Mesendoderm (in vitro differentiated cells): ENCODE results near the gene MYT1.

Source experiments
- DNase-seq: peaks from one replicate; pipeline ENCODE4 v3.0.0; 2013
- H2AK5ac ChIP-seq: 2 replicates; pipeline ENCODE4 v1.6.1; 2013; ENCODE audit warnings: low read length, inconsistent platforms
- H2BK120ac ChIP-seq: 2 replicates; pipeline ENCODE4 v1.6.1; 2013; ENCODE audit warnings: low read depth, mild to moderate bottlenecking, low read length, moderate library complexity, mixed read lengths
- H2BK15ac ChIP-seq: replicated peaks from 2 replicates; pipeline ENCODE4 v1.6.1; 2013; ENCODE audit warnings: low read depth, mild to moderate bottlenecking, moderate library complexity
- H2BK5ac ChIP-seq: 2 replicates; pipeline ENCODE4 v1.6.1; 2013; ENCODE audit warnings: low read length, inconsistent platforms
- H3K18ac ChIP-seq: 2 replicates; pipeline ENCODE4 v1.6.1; 2013; ENCODE audit warnings: mild to moderate bottlenecking, low read length, mixed read lengths
- H3K23ac ChIP-seq: one replicate; pipeline ENCODE4 v1.6.1; 2013; ENCODE audit warnings: low read length
- H3K27ac ChIP-seq: 2 replicates; pipeline ENCODE4 v1.5.1; 2013; ENCODE audit warnings: low read depth, mild to moderate bottlenecking, inconsistent platforms, low read length, moderate library complexity
- H3K27me3 ChIP-seq: 2 replicates; pipeline ENCODE4 v1.6.1; 2013; ENCODE audit warnings: low read length, control low read depth, mild to moderate bottlenecking, inconsistent platforms; ENCODE audit not compliant: insufficient read depth, poor library complexity
- H3K36me3 ChIP-seq: 2 replicates; pipeline ENCODE4 v1.6.1; 2013; ENCODE audit warnings: low read length, inconsistent platforms; ENCODE audit not compliant: control insufficient read depth, insufficient read depth
- H3K4ac ChIP-seq: one replicate; pipeline ENCODE4 v1.6.1; 2013; ENCODE audit warnings: low read depth, mild to moderate bottlenecking, low read length, moderate library complexity
- H3K4me1 ChIP-seq: 2 replicates; pipeline ENCODE4 v1.6.1; 2013; ENCODE audit warnings: low read depth, low read length, inconsistent platforms; ENCODE audit not compliant: control insufficient read depth
- H3K4me2 ChIP-seq: 2 replicates; pipeline ENCODE4 v1.6.1; 2013; ENCODE audit warnings: low read length
- H3K4me3 ChIP-seq: 2 replicates; pipeline ENCODE4 v1.5.1; 2013; ENCODE audit warnings: mild to moderate bottlenecking, low read length
- H3K56ac ChIP-seq: one replicate; pipeline ENCODE4 v1.6.1; 2013; ENCODE audit warnings: low read length
- H3K79me1 ChIP-seq: 2 replicates; pipeline ENCODE4 v1.6.1; 2013; ENCODE audit warnings: low read length, inconsistent platforms
- H3K79me2 ChIP-seq: 2 replicates; pipeline ENCODE4 v1.6.1; 2013; ENCODE audit warnings: mild to moderate bottlenecking, low read length; ENCODE audit not compliant: control insufficient read depth, insufficient read depth
- H3K9ac ChIP-seq: 2 replicates; pipeline ENCODE4 v1.6.1; 2013; ENCODE audit warnings: low read length, inconsistent platforms
- H4K5ac ChIP-seq: one replicate; pipeline ENCODE4 v1.6.1; 2013; ENCODE audit warnings: low read length
- H4K8ac ChIP-seq: one replicate; pipeline ENCODE4 v1.6.1; 2013; ENCODE audit warnings: low read depth, mild to moderate bottlenecking, control low read depth, low read length, moderate library complexity
- WGBS: extraction: QIAGEN DNeasy Blood & Tissue Kit; methylation state at CpG from one replicate; pipeline ENCODE4 v1.1.7; 2013; ENCODE audit warnings: low lambda C conversion rate, missing lambda C conversion rate; ENCODE audit not compliant: insufficient coverage; ENCODE audit errors: extremely low coverage; 5-methylcytosine and 5-hydroxymethylcytosine counted together

The MYT1 gene

GRCh38 chr20:64264091-64264490, 99.8 kb downstream of the MYT1 start:
- H3K4me2 ChIP-seq, result no peak overlapping the region
- no peaks in the 10 kb centered on the region for H3K4me1 ChIP-seq
- H3K4me3 ChIP-seq, result no peak overlapping the region
- H2BK5ac ChIP-seq, result no peak overlapping the region
- H3K27me3 ChIP-seq, result no peaks in the 10 kb centered on the region
- DNase-seq, result no peak
- no peak overlapping the region for H4K8ac ChIP-seq
- no peak overlapping the region for H3K18ac ChIP-seq
- H3K4ac ChIP-seq, result no peak overlapping the region
- no CpG with 5 or more reads among the region's 4 CpGs for WGBS
- H2BK15ac ChIP-seq, result no peak overlapping the region
- no peak overlapping the region for H3K9ac ChIP-seq
- H3K79me2 ChIP-seq, result no peaks in the 10 kb centered on the region
- H3K27ac ChIP-seq, result no peak overlapping the region
- no peak overlapping the region for H2BK120ac ChIP-seq
- no peaks in the 10 kb centered on the region for H3K36me3 ChIP-seq
- no peak overlapping the region for H2AK5ac ChIP-seq
- H3K79me1 ChIP-seq, result peaks cover 3% of the 10 kb centered on the region
- H3K56ac ChIP-seq, result no peak overlapping the region
- H3K23ac ChIP-seq, result no peak overlapping the region
- no peak overlapping the region for H4K5ac ChIP-seq

GRCh38 chr20:64265201-64265600, 100.9 kb downstream of the MYT1 start:
- Histone ChIP-seq H3K23ac (no peak overlapping the region), H3K36me3 (no peaks in the 10 kb centered on the region)
- DNase-seq, result no peak

GRCh38 chr20:64266988-64267387, 102.7 kb downstream of the MYT1 start:
- H3K27me3 ChIP-seq, result no peaks in the 10 kb centered on the region
- no peak overlapping the region for H3K4ac ChIP-seq
- WGBS, result no CpG with 5 or more reads among the region's 5 CpGs
- H2AK5ac ChIP-seq, result no peak overlapping the region
- H2BK5ac ChIP-seq, result no peak overlapping the region
- no peaks in the 10 kb centered on the region for H3K36me3 ChIP-seq
- H3K79me1 ChIP-seq, result peaks cover 11% of the 10 kb centered on the region
- no peak overlapping the region for H2BK15ac ChIP-seq
- no peak overlapping the region for H3K23ac ChIP-seq
- peaks cover 4% of the 10 kb centered on the region for H3K79me2 ChIP-seq
- H3K18ac ChIP-seq, result no peak overlapping the region
- H3K4me3 ChIP-seq, result no peak overlapping the region
- DNase-seq, result no peak
- H3K9ac ChIP-seq, result no peak overlapping the region
- no peak overlapping the region for H3K56ac ChIP-seq
- no peak overlapping the region for H3K4me2 ChIP-seq
- H3K4me1 ChIP-seq, result no peaks in the 10 kb centered on the region
- no peak overlapping the region for H3K27ac ChIP-seq
- H2BK120ac ChIP-seq, result no peak overlapping the region
- H4K8ac ChIP-seq, result no peak overlapping the region
- H4K5ac ChIP-seq, result no peak overlapping the region

More at GRCh38 chr20:64265201-64265600, 100.9 kb downstream of the MYT1 start:
- H4K8ac ChIP-seq, result no peak overlapping the region
- no peak overlapping the region for H3K4ac ChIP-seq
- no peak overlapping the region for H2BK15ac ChIP-seq
- peaks cover 9% of the 10 kb centered on the region for H3K79me1 ChIP-seq
- no peak overlapping the region for H2AK5ac ChIP-seq
- H3K79me2 ChIP-seq, result peaks cover 3% of the 10 kb centered on the region
- H3K27ac ChIP-seq, result no peak overlapping the region
- H3K4me2 ChIP-seq, result no peak overlapping the region
- H4K5ac ChIP-seq, result no peak overlapping the region
- H3K4me1 ChIP-seq, result no peaks in the 10 kb centered on the region
- no peaks in the 10 kb centered on the region for H3K27me3 ChIP-seq
- H3K9ac ChIP-seq, result no peak overlapping the region
- H3K56ac ChIP-seq, result no peak overlapping the region
- no peak overlapping the region for H2BK5ac ChIP-seq
- H2BK120ac ChIP-seq, result no peak overlapping the region
- H3K4me3 ChIP-seq, result no peak overlapping the region
- H3K18ac ChIP-seq, result no peak overlapping the region
- no CpG with 5 or more reads among the region's 5 CpGs for WGBS

DNA sequence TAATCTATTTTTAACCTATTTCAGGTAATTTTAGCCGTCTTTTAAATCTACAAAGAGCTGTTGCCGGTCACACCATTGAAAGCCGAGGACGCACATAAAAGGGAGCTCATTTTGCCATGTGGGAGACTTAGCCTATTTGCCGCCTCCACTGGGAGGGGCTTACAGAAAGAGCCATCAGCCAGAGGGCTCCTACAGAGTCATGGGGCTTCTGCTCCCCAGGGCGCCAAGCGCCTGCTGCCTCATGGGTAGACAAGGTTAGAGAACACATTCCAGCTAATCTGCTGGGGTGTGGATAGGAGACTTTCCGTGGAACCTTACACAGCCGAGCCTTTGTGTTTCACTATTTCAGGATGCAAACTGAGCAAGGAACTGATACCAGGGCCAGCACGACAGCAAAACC, 103.9 kb downstream of the MYT1 start:
- H3K27me3 ChIP-seq, result no peaks in the 10 kb centered on the region
- no peak overlapping the region for H4K5ac ChIP-seq
- H3K4me3 ChIP-seq, result no peak overlapping the region
- no peak overlapping the region for H3K18ac ChIP-seq
- no peak overlapping the region for H2AK5ac ChIP-seq
- H3K9ac ChIP-seq, result no peak overlapping the region
- H3K79me1 ChIP-seq, result peaks cover 11% of the 10 kb centered on the region
- WGBS, result no CpG with 5 or more reads among the region's 10 CpGs
- no peak overlapping the region for H3K4ac ChIP-seq
- H4K8ac ChIP-seq, result no peak overlapping the region
- H2BK15ac ChIP-seq, result no peak overlapping the region
- H3K4me2 ChIP-seq, result no peak overlapping the region
- peak; percentile 23 for DNase-seq
- no peak overlapping the region for H2BK120ac ChIP-seq
- H3K36me3 ChIP-seq, result no peaks in the 10 kb centered on the region
- H2BK5ac ChIP-seq, result no peak overlapping the region
- no peak overlapping the region for H3K56ac ChIP-seq
- peaks cover 4% of the 10 kb centered on the region for H3K79me2 ChIP-seq
- H3K27ac ChIP-seq, result no peak overlapping the region
- no peaks in the 10 kb centered on the region for H3K4me1 ChIP-seq
- no peak overlapping the region for H3K23ac ChIP-seq

GRCh38 chr20:64269604-64270411, 105.6 kb downstream of the MYT1 start:
- 100% methylated on average over 3 of the region's 53 CpGs for WGBS
- DNase-seq, result no peak
- Histone ChIP-seq H3K27me3 (no peaks in the 10 kb centered on the region), H4K8ac (no peak overlapping the region), H4K5ac (no peak overlapping the region), H2BK5ac (no peak overlapping the region), H3K79me1 (peaks cover 11% of the 10 kb centered on the region), H3K4me2 (no peak overlapping the region), H2AK5ac (no peak overlapping the region), H2BK15ac (no peak overlapping the region), H3K79me2 (peaks cover 4% of the 10 kb centered on the region), H3K23ac (no peak overlapping the region), H3K27ac (no peak overlapping the region), H3K4me3 (no peak overlapping the region), H2BK120ac (no peak overlapping the region), H3K18ac (no peak overlapping the region), H3K4ac (no peak overlapping the region), H3K56ac (no peak overlapping the region), H3K4me1 (no peaks in the 10 kb centered on the region), H3K9ac (no peak overlapping the region), H3K36me3 (no peaks in the 10 kb centered on the region)

DNA sequence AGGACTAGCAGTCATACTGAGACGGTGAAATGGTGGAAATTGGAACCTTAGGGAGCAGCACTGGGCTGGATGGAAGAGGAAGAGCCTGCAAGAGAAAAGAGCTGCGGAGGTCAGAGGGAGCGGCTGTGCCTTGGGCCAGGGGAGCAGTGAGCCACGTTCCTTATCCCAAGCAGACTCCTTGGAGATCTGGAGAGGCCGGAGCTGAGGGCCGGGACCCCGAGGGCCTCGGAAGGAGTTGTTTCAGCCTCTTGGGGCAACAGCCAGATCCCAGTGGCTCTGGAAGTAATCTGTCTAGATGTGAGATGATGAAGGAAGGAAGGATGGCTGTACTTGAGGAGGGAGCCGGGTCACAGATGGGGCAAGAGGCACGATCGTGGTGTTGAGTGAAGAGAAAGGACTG, 107.4 kb downstream of the MYT1 start:
- Histone ChIP-seq H2BK5ac (no peak overlapping the region), H3K4ac (no peak overlapping the region)
- WGBS, result no CpG with 5 or more reads among the region's 11 CpGs

More for the DNA sequence above, 107.4 kb downstream of the MYT1 start:
- no peak overlapping the region for H3K18ac ChIP-seq
- DNase-seq, result no peak
- no peaks in the 10 kb centered on the region for H3K27me3 ChIP-seq
- H4K5ac ChIP-seq, result no peak overlapping the region
- no peak overlapping the region for H2AK5ac ChIP-seq
- H3K27ac ChIP-seq, result no peak overlapping the region
- no peak overlapping the region for H3K56ac ChIP-seq
- peaks cover 8% of the 10 kb centered on the region for H3K79me1 ChIP-seq
- no peak overlapping the region for H4K8ac ChIP-seq
- H3K4me3 ChIP-seq, result no peak overlapping the region
- H3K23ac ChIP-seq, result no peak overlapping the region
- H3K79me2 ChIP-seq, result peaks cover 4% of the 10 kb centered on the region
- no peaks in the 10 kb centered on the region for H3K36me3 ChIP-seq
- H3K9ac ChIP-seq, result no peak overlapping the region
- no peak overlapping the region for H3K4me2 ChIP-seq
- no peaks in the 10 kb centered on the region for H3K4me1 ChIP-seq
- no peak overlapping the region for H2BK15ac ChIP-seq
- H2BK120ac ChIP-seq, result no peak overlapping the region
